HCT116 (cell line): ENCODE results near the gene SERGEF. TPM values are rescaled to one million over a fixed set of nuclear protein-coding genes. Genes with fewer than 3 reads are reported as not detected.

Experiments
- ATAC-seq: fragments of 200-7000 bp; cut with Tn5 transposase; 2 replicates; pipeline ENCODE4 v1.9.1; 2020; ENCODE audit warnings: mild to moderate bottlenecking, moderate library complexity
- BruUV-seq: library from RNA; stranded (reverse); fragments of 400-500 nt; replicated peaks from 2 replicates; lab custom pipeline; 2021; lab: Mats Ljungman, UMichigan
- CTCF ChIA-PET: fragments of 300-600 bp; sonication (Branson Sonifier 250); formaldehyde crosslinking; loops from one replicate; lab custom pipeline; 2021; ENCODE audit warnings: antibody characterized with exemption; lab: Charles Lee
- POLR2A ChIA-PET: fragments of 300-600, 350-600 bp; sonication (Branson Sonifier 250); formaldehyde crosslinking; loops from one replicate; lab custom pipeline; 2021; ENCODE audit warnings: antibody characterized with exemption; lab: Charles Lee
- RAD21 ChIA-PET, 2 experiments: fragments of 300-600 bp; sonication (Branson Sonifier 250); formaldehyde crosslinking; loops; one replicate each; lab custom pipeline; 2023; ENCODE audit warnings: low total read pairs in 2 of 2; ENCODE audit not compliant: uncharacterized antibody in 2 of 2, unreplicated experiment in 2 of 2, low non-redundant PET in 1 of 2; lab: Charles Lee
- DNase-seq: peaks from one replicate; pipeline ENCODE4 v3.0.0-alpha.2; 2010; ENCODE audit warnings: low read depth, low spot score
- H2AFZ ChIP-seq: fragments of 200-600 bp; shearing (Covaris generic), sonication (generic); 2 replicates; pipeline ENCODE4 v1.6.1; 2017; ENCODE audit warnings: low read depth, mixed run types, mixed read lengths, antibody characterized with exemption, low read length; ENCODE audit not compliant: poor library complexity, severe bottlenecking
- H3K27ac ChIP-seq: 2 replicates; pipeline ENCODE4 v1.5.1; 2012; ENCODE audit warnings: low read depth, low read length
- H3K27me3 ChIP-seq: fragments of 200-600 bp; sonication (generic); 2 replicates; pipeline ENCODE4 v1.6.1; 2016; ENCODE audit warnings: mixed run types, low read length, mixed read lengths; ENCODE audit not compliant: insufficient read depth
- H3K36me3 ChIP-seq, 2 experiments: fragments of 200-500 bp in 1 of 2; fragments of 200-600 bp in 1 of 2; sonication (Bioruptor generic) in 1 of 2; sonication (generic) in 1 of 2; 2 replicates each; pipeline versions ENCODE4 v1.5.1 to v1.6.1; 2014 to 2016; ENCODE audit warnings: low read length in 2 of 2, inconsistent platforms in 1 of 2, mixed read lengths in 1 of 2, mixed run types in 1 of 2; ENCODE audit not compliant: insufficient read depth in 2 of 2, control insufficient read depth in 1 of 2
- H3K4me1 ChIP-seq, 2 experiments: fragments of 200-600 bp in 1 of 2; sonication (generic) in 1 of 2; 2 replicates each; pipeline versions ENCODE4 v1.5.1 to v1.6.1; 2012 to 2017; ENCODE audit warnings: low read length in 2 of 2, inconsistent platforms in 1 of 2, mild to moderate bottlenecking in 1 of 2, mixed read lengths in 1 of 2, mixed run types in 1 of 2, moderate library complexity in 1 of 2; ENCODE audit not compliant: insufficient read depth in 2 of 2, control insufficient read depth in 1 of 2
- H3K4me2 ChIP-seq: fragments of 200-600 bp; sonication (generic); 2 replicates; pipeline ENCODE4 v1.6.1; 2017; ENCODE audit warnings: mixed run types, low read length, mixed read lengths
- H3K4me3 ChIP-seq, 2 experiments: fragments of 200-600 bp in 1 of 2; sonication (generic) in 1 of 2; replicated peaks in 1 of 2; 2 replicates each; pipeline ENCODE4 v1.5.1; 2011 to 2016; ENCODE audit warnings: low read length in 2 of 2, control low read depth in 1 of 2, low read depth in 1 of 2, mild to moderate bottlenecking in 1 of 2, mixed read lengths in 1 of 2, mixed run types in 1 of 2
- H3K79me2 ChIP-seq: fragments of 200-600 bp; sonication (generic); 2 replicates; pipeline ENCODE4 v1.6.1; 2017; ENCODE audit warnings: mild to moderate bottlenecking, mixed run types, low read length, moderate library complexity, mixed read lengths; ENCODE audit not compliant: insufficient read depth
- H3K9ac ChIP-seq: fragments of 200-600 bp; sonication (generic); 2 replicates; pipeline ENCODE4 v1.6.1; 2016; ENCODE audit warnings: low read length, mixed read lengths
- H3K9me2 ChIP-seq: fragments of 200-600 bp; sonication (generic), shearing (Covaris generic); 2 replicates; pipeline ENCODE4 v1.6.1; 2017; ENCODE audit warnings: mixed run types, mild to moderate bottlenecking, moderate library complexity; ENCODE audit not compliant: insufficient read depth
- H3K9me3 ChIP-seq, 2 experiments: fragments of 200-500 bp in 1 of 2; fragments of 200-600 bp in 1 of 2; sonication (Bioruptor generic) in 1 of 2; sonication (generic) in 1 of 2; 2 replicates each; pipeline ENCODE4 v1.6.1; 2014 to 2017; ENCODE audit warnings: low read length in 2 of 2, mixed read lengths in 2 of 2, inconsistent platforms in 1 of 2, low read depth in 1 of 2, mild to moderate bottlenecking in 1 of 2, mixed run types in 1 of 2, moderate library complexity in 1 of 2; ENCODE audit not compliant: control insufficient read depth in 1 of 2, insufficient read depth in 1 of 2
- H4K20me1 ChIP-seq: fragments of 200-600 bp; sonication (generic), shearing (Covaris generic); 2 replicates; pipeline ENCODE4 v1.6.1; 2017; ENCODE audit warnings: mixed run types, mild to moderate bottlenecking, moderate library complexity; ENCODE audit not compliant: insufficient read depth
- ELF1 ChIP-seq: IDR thresholded peaks from 2 replicates; pipeline ENCODE4 v1.6.1; 2012; ENCODE audit warnings: low read depth, borderline replicate concordance
- EZH2 ChIP-seq: fragments of 200-600 bp; sonication (generic); IDR thresholded peaks from 2 replicates; pipeline ENCODE4 v1.6.1; 2017; ENCODE audit warnings: antibody characterized with exemption, mixed run types
- EZH2phosphoT487 ChIP-seq: fragments of 200-600 bp; IDR thresholded peaks from 2 replicates; pipeline ENCODE4 v1.6.1; 2018; ENCODE audit warnings: antibody characterized with exemption, borderline replicate concordance
- FOSL1 ChIP-seq: IDR thresholded peaks from 2 replicates; pipeline ENCODE4 v1.6.1; 2012; ENCODE audit warnings: low read depth
- JUND ChIP-seq: IDR thresholded peaks from 2 replicates; pipeline ENCODE4 v1.6.1; 2012
- POLR2A ChIP-seq: IDR thresholded peaks from 2 replicates; pipeline ENCODE4 v1.7.0; 2011; ENCODE audit warnings: borderline replicate concordance; ENCODE audit not compliant: insufficient read depth, insufficient read length; ENCODE audit errors: extremely low read depth
- SIN3A ChIP-seq: IDR thresholded peaks from 2 replicates; pipeline ENCODE4 v1.6.1; 2012; ENCODE audit warnings: low read depth
- SP1 ChIP-seq: IDR thresholded peaks from 2 replicates; pipeline ENCODE4 v1.6.1; 2012; ENCODE audit warnings: low read depth
- SRF ChIP-seq: IDR thresholded peaks from 2 replicates; pipeline ENCODE4 v1.6.1; 2012; ENCODE audit warnings: low read depth
- TCF7L2 ChIP-seq: IDR thresholded peaks from 2 replicates; pipeline ENCODE4 v1.7.0; 2011; ENCODE audit warnings: borderline replicate concordance, inconsistent platforms; ENCODE audit not compliant: insufficient read depth, insufficient read length; ENCODE audit errors: extremely low read depth
- YY1 ChIP-seq: IDR thresholded peaks from 2 replicates; pipeline ENCODE4 v1.6.1; 2011; ENCODE audit warnings: low read length, low read depth, moderate library complexity, mild to moderate bottlenecking; ENCODE audit not compliant: insufficient replicate concordance; ENCODE audit errors: extremely low read depth
- ZNF274 ChIP-seq: fragments of 200-500 bp; sonication (Bioruptor generic); IDR thresholded peaks from 2 replicates; pipeline ENCODE4 v1.6.1; 2014; ENCODE audit warnings: mild to moderate bottlenecking, low read depth, low read length, inconsistent platforms
- intact Hi-C: fragments of 100-400 bp; cut with micrococcal nuclease; formaldehyde crosslinking; loops from 2 replicates; pipeline ENCODE4 v1.10.0; 2022
- total RNA-seq: library from RNA; stranded (reverse); gene quantifications from one replicate; pipeline ENCODE4 v1.2.1, GENCODE V29; 2021; ENCODE audit not compliant: unreplicated experiment
- TF ChIP-seq, protein P1 (sequence below): IDR thresholded peaks from 2 replicates; pipeline ENCODE4 v1.6.1; 2011; ENCODE audit warnings: mild to moderate bottlenecking, low read length, moderate library complexity; ENCODE audit not compliant: insufficient replicate concordance; ENCODE audit errors: extremely low read depth
- TF ChIP-seq, protein P2 (sequence below): IDR thresholded peaks from 2 replicates; pipeline ENCODE4 v1.6.1; 2012

The SERGEF gene
- total RNA-seq, 1 experiment from 2014 or later, result 32.8 TPM

DNA sequence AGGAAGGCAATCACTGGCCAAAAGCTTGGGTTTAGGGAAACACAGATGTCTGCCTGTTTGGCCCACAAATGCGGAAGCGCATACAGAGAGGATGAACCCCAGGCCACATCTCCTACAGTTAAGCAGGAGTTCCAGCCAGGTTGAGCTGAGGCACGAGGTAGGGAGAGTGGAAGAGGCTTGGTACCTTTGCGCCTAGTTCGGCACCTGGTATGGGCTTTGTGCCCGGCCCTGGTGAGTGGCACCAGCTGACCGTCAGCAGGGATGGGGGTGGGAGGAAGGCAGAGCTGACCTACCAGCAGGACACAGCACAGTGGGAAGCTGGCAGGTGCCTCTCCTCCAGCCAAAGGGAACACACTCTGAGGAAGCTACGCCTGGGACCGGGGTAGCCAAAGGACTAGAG lies 220.7 kb downstream of the SERGEF start:
- H3K36me3 ChIP-seq, result no peaks in the 10 kb centered on the region
- ATAC-seq, result no peak
- intact Hi-C loops, result no loop called here
- no peak overlapping the region for H3K9ac ChIP-seq
- H3K4me1 ChIP-seq, result peaks cover 2 to 15% of the 10 kb centered on the region in 2 experiments
- H2AFZ ChIP-seq, result no peak overlapping the region
- H3K9me3 ChIP-seq, result no peaks in the 10 kb centered on the region
- TF ChIP-seq EZH2phosphoT487 (no peak), ZNF274 (no peak), YY1 (no peak), FOSL1 (no peak), SIN3A (no peak), SP1 (no peak), JUND (no peak), EZH2 (no peak), SRF (no peak), ELF1 (no peak), POLR2A (no peak), TCF7L2 (no peak)
- TF ChIP-seq, protein P1, sequence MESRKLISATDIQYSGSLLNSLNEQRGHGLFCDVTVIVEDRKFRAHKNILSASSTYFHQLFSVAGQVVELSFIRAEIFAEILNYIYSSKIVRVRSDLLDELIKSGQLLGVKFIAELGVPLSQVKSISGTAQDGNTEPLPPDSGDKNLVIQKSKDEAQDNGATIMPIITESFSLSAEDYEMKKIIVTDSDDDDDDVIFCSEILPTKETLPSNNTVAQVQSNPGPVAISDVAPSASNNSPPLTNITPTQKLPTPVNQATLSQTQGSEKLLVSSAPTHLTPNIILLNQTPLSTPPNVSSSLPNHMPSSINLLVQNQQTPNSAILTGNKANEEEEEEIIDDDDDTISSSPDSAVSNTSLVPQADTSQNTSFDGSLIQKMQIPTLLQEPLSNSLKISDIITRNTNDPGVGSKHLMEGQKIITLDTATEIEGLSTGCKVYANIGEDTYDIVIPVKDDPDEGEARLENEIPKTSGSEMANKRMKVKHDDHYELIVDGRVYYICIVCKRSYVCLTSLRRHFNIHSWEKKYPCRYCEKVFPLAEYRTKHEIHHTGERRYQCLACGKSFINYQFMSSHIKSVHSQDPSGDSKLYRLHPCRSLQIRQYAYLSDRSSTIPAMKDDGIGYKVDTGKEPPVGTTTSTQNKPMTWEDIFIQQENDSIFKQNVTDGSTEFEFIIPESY, result no peak
- TF ChIP-seq, protein P2, sequence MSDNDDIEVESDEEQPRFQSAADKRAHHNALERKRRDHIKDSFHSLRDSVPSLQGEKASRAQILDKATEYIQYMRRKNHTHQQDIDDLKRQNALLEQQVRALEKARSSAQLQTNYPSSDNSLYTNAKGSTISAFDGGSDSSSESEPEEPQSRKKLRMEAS, result no peak
- H4K20me1 ChIP-seq, result no peaks in the 10 kb centered on the region
- no peak overlapping the region for H3K4me3 ChIP-seq
- no peak for DNase-seq
- BruUV-seq, result no TSS peak
- POLR2A ChIA-PET, result no interaction called here
- H3K79me2 ChIP-seq, result no peaks in the 10 kb centered on the region
- CTCF ChIA-PET, result no interaction called here
- H3K27me3 ChIP-seq, result no peaks in the 10 kb centered on the region
- RAD21 ChIA-PET, result no interaction called here
- no peak overlapping the region for H3K4me2 ChIP-seq
- H3K27ac ChIP-seq, result no peak overlapping the region
- H3K9me2 ChIP-seq, result no peaks in the 10 kb centered on the region
